MM.1S (cell line): ENCODE measurements around the gene RASL10A.

Source experiments
- DNase-seq: peaks from one replicate; pipeline ENCODE4 v3.0.0-alpha.2; 2015
- H2AFZ ChIP-seq: fragments of 300-600 bp; sonication (generic); 2 replicates; pipeline ENCODE4 v1.6.0; 2016; ENCODE audit warnings: antibody characterized with exemption, low read length
- H3F3A ChIP-seq: fragments of 300-600 bp; sonication (generic); 2 replicates; pipeline ENCODE4 v1.6.1; 2016; ENCODE audit warnings: mild to moderate bottlenecking, antibody characterized with exemption, low read length, moderate library complexity, mixed read lengths; ENCODE audit not compliant: insufficient read depth
- H3K27ac ChIP-seq: fragments of 300-600 bp; sonication (generic); 2 replicates; pipeline ENCODE4 v1.5.1; 2016; ENCODE audit warnings: mild to moderate bottlenecking, low read length
- H3K27me3 ChIP-seq: fragments of 300-600 bp; sonication (generic); replicated peaks from 2 replicates; pipeline ENCODE4 v1.6.0; 2016; ENCODE audit warnings: low read length; ENCODE audit not compliant: insufficient read depth
- H3K36me3 ChIP-seq: fragments of 300-600 bp; sonication (generic); replicated peaks from 2 replicates; pipeline ENCODE4 v1.6.1; 2016; ENCODE audit warnings: mild to moderate bottlenecking, low read length, mixed read lengths; ENCODE audit not compliant: insufficient read depth
- H3K4me1 ChIP-seq: fragments of 300-600 bp; sonication (generic); 2 replicates; pipeline ENCODE4 v1.6.1; 2016; ENCODE audit warnings: low read length, mixed read lengths
- H3K4me2 ChIP-seq: fragments of 300-600 bp; sonication (generic); 2 replicates; pipeline ENCODE4 v1.6.0; 2016; ENCODE audit warnings: low read depth, low read length
- H3K4me3 ChIP-seq: fragments of 300-600 bp; sonication (generic); 2 replicates; pipeline ENCODE4 v1.5.1; 2016; ENCODE audit warnings: low read length, mixed read lengths
- H3K79me2 ChIP-seq: fragments of 300-600 bp; sonication (generic); 2 replicates; pipeline ENCODE4 v1.6.1; 2016; ENCODE audit warnings: mixed run types, low read length, mixed read lengths
- H3K9ac ChIP-seq: fragments of 300-600 bp; sonication (generic); 2 replicates; pipeline ENCODE4 v1.6.1; 2016; ENCODE audit warnings: low read length, mixed read lengths
- H3K9me2 ChIP-seq: fragments of 300-600 bp; sonication (generic); replicated peaks from 2 replicates; pipeline ENCODE4 v1.6.1; 2016; ENCODE audit warnings: mild to moderate bottlenecking, low read length, mixed read lengths; ENCODE audit not compliant: insufficient read depth
- H3K9me3 ChIP-seq: fragments of 300-600 bp; sonication (generic); replicated peaks from 2 replicates; pipeline ENCODE4 v1.6.1; 2016; ENCODE audit warnings: mild to moderate bottlenecking, low read length, mixed read lengths; ENCODE audit not compliant: insufficient read depth
- H4K20me1 ChIP-seq: fragments of 300-600 bp; sonication (generic); 2 replicates; pipeline ENCODE4 v1.6.1; 2016; ENCODE audit warnings: mild to moderate bottlenecking, low read length, moderate library complexity, mixed read lengths; ENCODE audit not compliant: insufficient read depth
- EZH2 ChIP-seq: fragments of 300-600 bp; sonication (generic); optimal IDR thresholded peaks from 2 replicates; pipeline ENCODE3; 2017; ENCODE audit warnings: low read depth, mild to moderate bottlenecking, antibody characterized with exemption, low read length, mixed read lengths
- EZH2phosphoT487 ChIP-seq: fragments of 300-600 bp; sonication (generic); IDR thresholded peaks from 2 replicates; pipeline ENCODE4 v1.6.1; 2018; ENCODE audit warnings: antibody characterized with exemption, low read length
- TF ChIP-seq, protein P1 (sequence below): fragments of 300-600 bp; sonication (generic); IDR thresholded peaks from 2 replicates; pipeline ENCODE4 v1.5.1; 2016; ENCODE audit warnings: antibody characterized with exemption, low read length, mixed read lengths

Gene RASL10A

DNA sequence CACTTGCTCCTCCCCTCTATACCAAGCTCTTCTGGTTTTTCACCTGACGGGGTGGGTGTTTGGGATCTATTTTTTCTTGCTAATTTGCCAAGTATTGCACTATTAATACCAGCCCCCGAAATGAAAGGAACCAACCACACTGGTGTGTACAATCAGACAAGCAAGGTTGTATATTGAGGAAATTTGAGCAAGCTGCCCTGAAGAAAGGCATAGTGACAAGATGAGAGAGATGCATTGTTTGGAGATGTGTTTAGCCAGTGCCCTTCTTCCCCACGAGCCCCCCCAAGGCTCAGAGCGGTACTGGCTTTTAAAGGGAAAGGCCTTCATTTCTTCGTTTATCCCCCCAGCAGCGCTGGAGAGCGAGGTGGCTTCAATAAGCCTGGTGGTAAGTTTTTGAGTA is 24.3 kb downstream of the RASL10A start:
- H3K9me3 ChIP-seq: no peaks in the 10 kb centered on the region
- H4K20me1 ChIP-seq: peaks cover 46% of the 10 kb centered on the region
- H3K4me1 ChIP-seq: no peaks in the 10 kb centered on the region
- H3K4me2 ChIP-seq: no peak overlapping the region
- DNase-seq: no peak
- TF ChIP-seq EZH2: no peak
- TF ChIP-seq, protein P1, sequence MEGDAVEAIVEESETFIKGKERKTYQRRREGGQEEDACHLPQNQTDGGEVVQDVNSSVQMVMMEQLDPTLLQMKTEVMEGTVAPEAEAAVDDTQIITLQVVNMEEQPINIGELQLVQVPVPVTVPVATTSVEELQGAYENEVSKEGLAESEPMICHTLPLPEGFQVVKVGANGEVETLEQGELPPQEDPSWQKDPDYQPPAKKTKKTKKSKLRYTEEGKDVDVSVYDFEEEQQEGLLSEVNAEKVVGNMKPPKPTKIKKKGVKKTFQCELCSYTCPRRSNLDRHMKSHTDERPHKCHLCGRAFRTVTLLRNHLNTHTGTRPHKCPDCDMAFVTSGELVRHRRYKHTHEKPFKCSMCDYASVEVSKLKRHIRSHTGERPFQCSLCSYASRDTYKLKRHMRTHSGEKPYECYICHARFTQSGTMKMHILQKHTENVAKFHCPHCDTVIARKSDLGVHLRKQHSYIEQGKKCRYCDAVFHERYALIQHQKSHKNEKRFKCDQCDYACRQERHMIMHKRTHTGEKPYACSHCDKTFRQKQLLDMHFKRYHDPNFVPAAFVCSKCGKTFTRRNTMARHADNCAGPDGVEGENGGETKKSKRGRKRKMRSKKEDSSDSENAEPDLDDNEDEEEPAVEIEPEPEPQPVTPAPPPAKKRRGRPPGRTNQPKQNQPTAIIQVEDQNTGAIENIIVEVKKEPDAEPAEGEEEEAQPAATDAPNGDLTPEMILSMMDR: no peak
- no peak for TF ChIP-seq EZH2phosphoT487
- H3K27ac ChIP-seq: no peak overlapping the region
- peaks cover 71% of the 10 kb centered on the region for H3K79me2 ChIP-seq
- peaks cover 14% of the 10 kb centered on the region; the same call in 1 of the 2 replicates for H3F3A ChIP-seq
- H3K9ac ChIP-seq: no peak overlapping the region
- H3K27me3 ChIP-seq: no peaks in the 10 kb centered on the region
- H3K9me2 ChIP-seq: no peaks in the 10 kb centered on the region
- no peak overlapping the region for H2AFZ ChIP-seq
- H3K36me3 ChIP-seq: peaks cover 62% of the 10 kb centered on the region
- H3K4me3 ChIP-seq: no peak overlapping the region

DNA sequence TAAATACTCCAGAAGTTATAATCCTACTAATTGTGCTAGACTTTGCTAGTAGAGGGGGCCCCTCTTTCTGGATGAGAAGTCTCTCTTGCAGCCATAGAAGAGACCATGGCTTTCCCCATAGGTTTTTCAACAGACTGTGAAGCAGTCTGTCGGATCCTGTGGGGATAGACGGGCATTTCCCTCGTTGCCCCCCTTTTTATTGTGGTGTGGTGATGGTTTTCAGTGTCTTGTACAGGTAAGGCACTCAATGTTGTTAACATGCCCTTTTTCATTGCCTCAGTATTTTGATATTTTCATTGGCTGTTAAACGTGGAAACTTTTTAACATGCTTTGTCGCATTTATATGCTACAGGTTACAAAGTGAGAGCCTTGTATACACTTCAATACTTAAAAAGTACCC is 25.4 kb downstream of the RASL10A start:
- H2AFZ ChIP-seq: no peak overlapping the region
- no peaks in the 10 kb centered on the region for H3K27me3 ChIP-seq
- H3K79me2 ChIP-seq: peaks cover 81% of the 10 kb centered on the region
- H3K4me1 ChIP-seq: no peaks in the 10 kb centered on the region
- H3K9ac ChIP-seq: no peak overlapping the region
- no peak for DNase-seq
- no peaks in the 10 kb centered on the region for H3K9me2 ChIP-seq
- H3K4me2 ChIP-seq: no peak overlapping the region
- H3K4me3 ChIP-seq: no peak overlapping the region
- TF ChIP-seq, protein P1: no peak
- TF ChIP-seq EZH2phosphoT487 (no peak), EZH2 (no peak)
- H3F3A ChIP-seq: peaks cover 3% of the 10 kb centered on the region; the same call in 1 of the 2 replicates
- no peaks in the 10 kb centered on the region for H3K9me3 ChIP-seq
- H3K36me3 ChIP-seq: peaks cover 56% of the 10 kb centered on the region
- peaks cover 46% of the 10 kb centered on the region for H4K20me1 ChIP-seq
- H3K27ac ChIP-seq: no peak overlapping the region

DNA sequence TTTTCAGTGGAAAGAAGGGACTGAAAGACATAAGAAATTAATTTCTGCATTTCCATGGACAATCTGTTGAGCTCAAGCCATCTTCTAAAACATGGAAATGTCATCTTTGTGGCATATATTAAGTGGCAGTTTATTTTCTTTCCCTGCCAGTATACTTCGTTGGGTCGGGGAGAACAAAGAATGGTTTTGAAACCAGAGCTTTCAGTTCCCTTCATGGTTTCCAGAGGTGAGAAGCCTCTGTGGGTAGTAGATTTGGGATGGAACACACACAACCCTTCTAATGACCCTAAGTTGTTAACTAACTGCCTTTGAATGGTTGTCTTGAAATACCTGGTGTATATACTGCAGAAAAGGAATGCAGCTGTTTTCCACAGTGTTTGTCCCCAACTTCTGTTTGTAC is 26.7 kb downstream of the RASL10A start:
- Histone ChIP-seq H3K9me3 (no peaks in the 10 kb centered on the region), H3K27ac (no peak overlapping the region), H3K4me1 (peaks cover 2% of the 10 kb centered on the region; the same call in 1 of the 2 replicates), H3K36me3 (peaks cover 54% of the 10 kb centered on the region), H3K4me2 (no peak overlapping the region), H2AFZ (no peak overlapping the region), H3K79me2 (peaks cover 91% of the 10 kb centered on the region), H3K9ac (no peak overlapping the region), H3F3A (no peaks in the 10 kb centered on the region; the same call in 1 of the 2 replicates), H3K27me3 (no peaks in the 10 kb centered on the region), H3K9me2 (no peaks in the 10 kb centered on the region), H4K20me1 (peaks cover 55% of the 10 kb centered on the region), H3K4me3 (no peak overlapping the region)
- TF ChIP-seq, protein P1: no peak
- TF ChIP-seq EZH2phosphoT487 (no peak), EZH2 (no peak)
- DNase-seq: no peak
